Liver (tissue), 9 donors: ENCODE data around the gene LSG1. TPM values are rescaled to one million over a fixed set of nuclear protein-coding genes. Genes with fewer than 3 reads are reported as not detected.

ENCODE experiments used
- DNase-seq: peaks from one replicate; pipeline ENCODE4 v3.0.0-alpha.2; 2017; ENCODE audit warnings: low spot score
- H3K27ac ChIP-seq, 2 donors: one replicate each; pipeline ENCODE4 v1.7.0; 2013; ENCODE audit warnings: inconsistent platforms in 2 of 2, low read length in 2 of 2, control low read depth in 1 of 2, low read depth in 1 of 2, mild to moderate bottlenecking in 1 of 2
- H3K27me3 ChIP-seq, 4 donors: one replicate each; pipeline versions ENCODE4 v1.6.1 to v1.7.0; 2013; ENCODE audit warnings: low read length in 3 of 4, inconsistent platforms in 1 of 4, mild to moderate bottlenecking in 1 of 4, moderate library complexity in 1 of 4; ENCODE audit not compliant: control insufficient read depth in 4 of 4, insufficient read depth in 4 of 4
- H3K36me3 ChIP-seq, 4 donors: one replicate each; pipeline versions ENCODE4 v1.6.1 to v1.7.0; 2013; ENCODE audit warnings: low read length in 3 of 4, mild to moderate bottlenecking in 3 of 4, low read depth in 1 of 4, moderate library complexity in 1 of 4; ENCODE audit not compliant: control insufficient read depth in 4 of 4, insufficient read depth in 3 of 4
- H3K4me1 ChIP-seq, 4 donors: one replicate each; pipeline versions ENCODE4 v1.6.1 to v1.7.0; 2013; ENCODE audit warnings: low read length in 3 of 4, mild to moderate bottlenecking in 3 of 4, moderate library complexity in 1 of 4; ENCODE audit not compliant: control insufficient read depth in 4 of 4, insufficient read depth in 4 of 4
- H3K4me3 ChIP-seq, 3 donors: one replicate each; pipeline versions ENCODE4 v1.6.1 to v1.7.0; 2013; ENCODE audit warnings: low read length in 3 of 3, control low read depth in 1 of 3, low read depth in 1 of 3, mild to moderate bottlenecking in 1 of 3
- H3K9ac ChIP-seq, 2 donors: one replicate each; pipeline ENCODE4 v1.7.0; 2013; ENCODE audit warnings: low read length in 2 of 2, mild to moderate bottlenecking in 2 of 2, moderate library complexity in 2 of 2, control low read depth in 1 of 2, low read depth in 1 of 2
- H3K9me3 ChIP-seq, 4 donors: one replicate each; pipeline versions ENCODE4 v1.6.1 to v1.7.0; 2013; ENCODE audit warnings: low read length in 3 of 4; ENCODE audit not compliant: control insufficient read depth in 4 of 4
- EGR1 ChIP-seq, 2 donors: IDR thresholded peaks; 2 replicates each; pipeline ENCODE4 v1.6.1; 2016 to 2018; ENCODE audit warnings: antibody characterized with exemption in 2 of 2, low read depth in 2 of 2
- FOXA1 ChIP-seq: IDR thresholded peaks from 2 replicates; pipeline ENCODE4 v1.6.1; 2016; ENCODE audit warnings: antibody characterized with exemption
- FOXA2 ChIP-seq: IDR thresholded peaks from 2 replicates; pipeline ENCODE4 v1.6.1; 2016; ENCODE audit warnings: antibody characterized with exemption
- GABPA ChIP-seq, 2 donors: IDR thresholded peaks in 1 of 2; conservative IDR thresholded peaks in 1 of 2; 2 replicates each; pipeline ENCODE4 v1.6.1; 2016; ENCODE audit warnings: antibody characterized with exemption in 2 of 2, mild to moderate bottlenecking in 1 of 2, moderate library complexity in 1 of 2
- HNF4A ChIP-seq, 2 donors: conservative IDR thresholded peaks; 2 replicates each; pipeline ENCODE4 v1.6.1; 2016; ENCODE audit warnings: antibody characterized with exemption in 2 of 2, mild to moderate bottlenecking in 2 of 2
- HNF4G ChIP-seq: IDR thresholded peaks from 2 replicates; pipeline ENCODE4 v1.6.1; 2016; ENCODE audit warnings: antibody characterized with exemption
- NR2F2 ChIP-seq: IDR thresholded peaks from 2 replicates; pipeline ENCODE4 v1.6.1; 2016; ENCODE audit warnings: antibody characterized with exemption
- RAD21 ChIP-seq, 2 donors: IDR thresholded peaks; 2 replicates each; pipeline ENCODE4 v1.6.1; 2016; ENCODE audit warnings: antibody characterized with exemption in 2 of 2, mild to moderate bottlenecking in 2 of 2
- RXRA ChIP-seq, 2 donors: IDR thresholded peaks; 2 replicates each; pipeline ENCODE4 v1.6.1; 2017 to 2018; ENCODE audit warnings: antibody characterized with exemption in 2 of 2, mild to moderate bottlenecking in 1 of 2
- SP1 ChIP-seq: IDR thresholded peaks from 2 replicates; pipeline ENCODE4 v1.6.1; 2018; ENCODE audit warnings: antibody characterized with exemption, mild to moderate bottlenecking
- TAF1 ChIP-seq: conservative IDR thresholded peaks from 2 replicates; pipeline ENCODE4 v1.6.1; 2016; ENCODE audit warnings: antibody characterized with exemption, mild to moderate bottlenecking
- YY1 ChIP-seq: IDR thresholded peaks from 2 replicates; pipeline ENCODE4 v1.6.1; 2016; ENCODE audit warnings: antibody characterized with exemption, mild to moderate bottlenecking
- WGBS: extraction: QIAGEN DNeasy Blood & Tissue Kit; methylation state at CpG from one replicate; pipeline ENCODE4 v1.1.7; 2013; 5-methylcytosine and 5-hydroxymethylcytosine counted together
- polyA plus RNA-seq, 2 donors: library from polyadenylated mRNA; stranded (reverse) in 1 of 2; unstranded in 1 of 2; fragments of 200-250 nt in 1 of 2; fragments of >200 nt in 1 of 2; fragmentation: Nextera tagmentation in 1 of 2; extraction: Ambion mirVana in 1 of 2; gene quantifications; one replicate each; pipeline versions ENCODE4 v1.2.1 to v1.2.3, GENCODE V29; 2013 to 2015
- total RNA-seq, 2 donors: library from RNA; depleted of rRNA; stranded (reverse); fragments of >200 nt; gene quantifications; one replicate each; pipeline ENCODE4 v1.2.3, GENCODE V29; 2014
- TF ChIP-seq, protein P1 (sequence below): IDR thresholded peaks from 2 replicates; pipeline ENCODE4 v1.6.1; 2016; ENCODE audit warnings: antibody characterized with exemption
- TF ChIP-seq, protein P2 (sequence below): IDR thresholded peaks from 2 replicates; pipeline ENCODE4 v1.6.1; 2016; ENCODE audit warnings: antibody characterized with exemption
- TF ChIP-seq, protein P3 (sequence below): IDR thresholded peaks from 2 replicates; pipeline ENCODE4 v1.6.1; 2016; ENCODE audit warnings: antibody characterized with exemption
- TF ChIP-seq, protein P4 (sequence below): IDR thresholded peaks from 2 replicates; pipeline ENCODE4 v1.6.1; 2016; ENCODE audit warnings: antibody characterized with exemption, mild to moderate bottlenecking
- donor health status: healthy.
- donor health status: healthy.
- donor health status: healthy.
- donor health status: healthy.
- donor health status: healthy.

The LSG1 gene
- total and polyA plus RNA-seq, 4 donors, result 13.6 to 38.5 (median 22.1) TPM

DNA sequence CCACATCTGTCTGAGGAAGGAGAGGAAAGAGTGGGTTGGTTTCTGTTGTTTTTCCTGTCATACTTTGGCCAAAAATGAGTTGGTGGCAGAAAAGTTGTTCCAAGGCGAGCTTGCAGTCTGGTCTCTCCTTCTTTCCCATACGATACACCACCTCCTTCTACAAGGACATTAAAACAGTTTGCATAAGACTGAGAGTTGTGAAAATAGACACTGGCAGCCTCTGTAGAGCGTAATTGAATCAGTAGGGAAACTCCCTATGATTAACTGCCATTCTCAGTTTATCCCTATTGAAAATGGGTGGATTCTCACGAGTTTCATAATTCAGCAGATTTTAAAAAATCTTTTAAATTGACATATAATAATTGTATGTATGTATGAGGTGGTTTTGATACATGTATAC is 3.7 kb upstream of the LSG1 start:
- Histone ChIP-seq H3K4me3 (no peak overlapping the region), H3K4me1 (peaks cover 6 to 19% (median 17%) of the 10 kb centered on the region in 4 donors), H3K27me3 (no peaks in the 10 kb centered on the region), H3K9me3 (no peaks in the 10 kb centered on the region), H3K36me3 (no peaks in the 10 kb centered on the region), H3K27ac (no peak overlapping the region), H3K9ac (no peak overlapping the region)
- DNase-seq, result no peak
- WGBS, result 56% methylated on average over 4 of the region's 4 CpGs
- no peak for TF ChIP-seq SP1
- no peak for TF ChIP-seq HNF4G
- no peak for TF ChIP-seq RXRA (IDR thresholded peaks at IDR 0.05)
- TF ChIP-seq NR2F2, result no peak
- no peak for TF ChIP-seq EGR1 (IDR thresholded peaks at IDR 0.05; ENCODE audit: low read depth in 2 of 2)
- TF ChIP-seq HNF4A (conservative IDR thresholded peaks at IDR 0.05), result no peak

DNA sequence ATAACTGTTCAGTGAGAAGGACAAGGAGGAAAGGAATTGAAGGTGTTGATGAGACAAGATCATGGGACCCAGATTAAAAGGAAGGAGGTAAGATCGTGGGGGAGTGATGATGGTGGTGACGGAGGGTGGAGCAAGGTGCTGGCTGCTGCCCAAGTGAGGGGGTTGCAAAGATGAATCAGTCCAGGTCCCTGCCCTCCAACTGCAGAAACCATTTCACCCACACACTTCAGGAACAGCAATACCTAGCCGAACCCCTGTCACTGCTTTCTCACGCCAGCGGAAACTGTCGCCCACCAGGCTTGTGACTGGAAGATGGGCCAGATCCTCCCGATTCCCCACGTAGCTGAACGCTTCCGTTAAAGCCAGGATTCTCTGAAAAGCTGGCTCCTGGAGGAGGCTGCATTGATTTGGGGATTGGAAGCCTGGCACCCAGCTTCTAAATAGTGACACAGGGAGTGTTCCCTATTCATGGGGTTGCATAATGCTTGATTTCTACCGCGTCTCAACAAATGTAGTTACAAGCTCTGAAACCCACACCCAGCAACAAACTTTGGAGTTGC is 3.2 kb upstream of the LSG1 start:
- DNase-seq, result no peak
- no peaks in the 10 kb centered on the region for H3K27me3 ChIP-seq
- no peaks in the 10 kb centered on the region for H3K9me3 ChIP-seq
- no peaks in the 10 kb centered on the region for H3K36me3 ChIP-seq
- no peak overlapping the region for H3K27ac ChIP-seq
- WGBS, result 49% methylated on average over 12 of the region's 12 CpGs
- H3K4me1 ChIP-seq, result peaks cover 7 to 24% (median 21%) of the 10 kb centered on the region in 4 donors
- TF ChIP-seq HNF4A (conservative IDR thresholded peaks at IDR 0.05), result no peak
- TF ChIP-seq, protein P1, sequence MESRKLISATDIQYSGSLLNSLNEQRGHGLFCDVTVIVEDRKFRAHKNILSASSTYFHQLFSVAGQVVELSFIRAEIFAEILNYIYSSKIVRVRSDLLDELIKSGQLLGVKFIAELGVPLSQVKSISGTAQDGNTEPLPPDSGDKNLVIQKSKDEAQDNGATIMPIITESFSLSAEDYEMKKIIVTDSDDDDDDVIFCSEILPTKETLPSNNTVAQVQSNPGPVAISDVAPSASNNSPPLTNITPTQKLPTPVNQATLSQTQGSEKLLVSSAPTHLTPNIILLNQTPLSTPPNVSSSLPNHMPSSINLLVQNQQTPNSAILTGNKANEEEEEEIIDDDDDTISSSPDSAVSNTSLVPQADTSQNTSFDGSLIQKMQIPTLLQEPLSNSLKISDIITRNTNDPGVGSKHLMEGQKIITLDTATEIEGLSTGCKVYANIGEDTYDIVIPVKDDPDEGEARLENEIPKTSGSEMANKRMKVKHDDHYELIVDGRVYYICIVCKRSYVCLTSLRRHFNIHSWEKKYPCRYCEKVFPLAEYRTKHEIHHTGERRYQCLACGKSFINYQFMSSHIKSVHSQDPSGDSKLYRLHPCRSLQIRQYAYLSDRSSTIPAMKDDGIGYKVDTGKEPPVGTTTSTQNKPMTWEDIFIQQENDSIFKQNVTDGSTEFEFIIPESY, result no peak
- H3K4me3 ChIP-seq, result no peak overlapping the region
- H3K9ac ChIP-seq, result no peak overlapping the region

DNA sequence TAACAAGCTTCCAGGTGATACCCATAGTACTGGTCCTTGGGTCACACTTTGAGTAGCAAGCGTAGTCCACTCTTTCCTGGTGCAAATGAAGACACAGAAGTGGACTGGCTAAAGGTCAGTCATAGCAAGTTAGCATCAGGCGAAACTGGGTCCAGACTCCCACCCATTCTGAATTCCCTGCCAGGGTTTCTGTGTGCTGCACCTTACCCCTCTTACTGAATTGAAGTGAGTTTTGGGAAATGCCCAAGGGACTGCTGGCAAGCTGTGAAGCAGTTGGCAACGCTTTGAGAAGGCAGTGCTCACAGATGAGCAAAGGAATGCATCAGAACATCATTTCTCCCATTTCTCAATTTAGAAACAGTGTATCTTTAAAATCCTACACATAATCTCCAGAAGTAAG is 1.8 kb upstream of the LSG1 start:
- TF ChIP-seq HNF4G, result peak; percentile 8
- TF ChIP-seq HNF4A (conservative IDR thresholded peaks at IDR 0.05), result peak in 1 of 2 donors; percentile 17
- no peak for TF ChIP-seq SP1
- TF ChIP-seq NR2F2, result no peak
- TF ChIP-seq YY1, result no peak
- TF ChIP-seq RAD21 (IDR thresholded peaks at IDR 0.05), result no peak
- TF ChIP-seq EGR1 (IDR thresholded peaks at IDR 0.05; ENCODE audit: low read depth in 2 of 2), result no peak
- TF ChIP-seq GABPA (IDR thresholded peaks at IDR 0.05 in 1 of 2, conservative IDR thresholded peaks at IDR 0.05 in 1 of 2), result no peak
- no peak for TF ChIP-seq FOXA2
- WGBS, result 40% methylated on average over 3 of the region's 3 CpGs

DNA sequence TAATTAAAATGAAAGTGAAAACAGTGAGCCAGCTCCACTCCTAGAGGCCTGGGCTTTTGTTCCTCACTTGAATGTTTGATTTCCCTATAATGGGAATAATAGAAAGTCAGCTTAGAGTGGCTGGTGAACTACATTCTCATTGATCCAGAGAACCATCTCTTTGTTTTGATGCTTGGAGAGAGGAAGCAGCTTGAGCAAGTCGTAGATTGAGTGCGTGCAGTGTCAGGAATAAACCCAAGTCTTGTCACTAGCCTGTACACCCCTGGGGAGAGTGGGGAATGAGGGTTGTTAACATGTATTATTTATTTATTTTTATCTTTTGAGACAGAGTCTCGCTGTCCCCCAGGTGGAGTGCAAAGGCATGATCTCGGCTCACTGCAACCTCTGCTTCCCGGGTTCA is 885 bp upstream of the LSG1 start:
- TF ChIP-seq NR2F2 (no peak), TAF1 (no peak), FOXA1 (no peak), FOXA2 (no peak), HNF4G (no peak)
- TF ChIP-seq, protein P2, sequence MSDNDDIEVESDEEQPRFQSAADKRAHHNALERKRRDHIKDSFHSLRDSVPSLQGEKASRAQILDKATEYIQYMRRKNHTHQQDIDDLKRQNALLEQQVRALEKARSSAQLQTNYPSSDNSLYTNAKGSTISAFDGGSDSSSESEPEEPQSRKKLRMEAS, result no peak
- TF ChIP-seq, protein P3, sequence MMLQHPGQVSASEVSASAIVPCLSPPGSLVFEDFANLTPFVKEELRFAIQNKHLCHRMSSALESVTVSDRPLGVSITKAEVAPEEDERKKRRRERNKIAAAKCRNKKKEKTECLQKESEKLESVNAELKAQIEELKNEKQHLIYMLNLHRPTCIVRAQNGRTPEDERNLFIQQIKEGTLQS, result no peak
- TF ChIP-seq, protein P4, sequence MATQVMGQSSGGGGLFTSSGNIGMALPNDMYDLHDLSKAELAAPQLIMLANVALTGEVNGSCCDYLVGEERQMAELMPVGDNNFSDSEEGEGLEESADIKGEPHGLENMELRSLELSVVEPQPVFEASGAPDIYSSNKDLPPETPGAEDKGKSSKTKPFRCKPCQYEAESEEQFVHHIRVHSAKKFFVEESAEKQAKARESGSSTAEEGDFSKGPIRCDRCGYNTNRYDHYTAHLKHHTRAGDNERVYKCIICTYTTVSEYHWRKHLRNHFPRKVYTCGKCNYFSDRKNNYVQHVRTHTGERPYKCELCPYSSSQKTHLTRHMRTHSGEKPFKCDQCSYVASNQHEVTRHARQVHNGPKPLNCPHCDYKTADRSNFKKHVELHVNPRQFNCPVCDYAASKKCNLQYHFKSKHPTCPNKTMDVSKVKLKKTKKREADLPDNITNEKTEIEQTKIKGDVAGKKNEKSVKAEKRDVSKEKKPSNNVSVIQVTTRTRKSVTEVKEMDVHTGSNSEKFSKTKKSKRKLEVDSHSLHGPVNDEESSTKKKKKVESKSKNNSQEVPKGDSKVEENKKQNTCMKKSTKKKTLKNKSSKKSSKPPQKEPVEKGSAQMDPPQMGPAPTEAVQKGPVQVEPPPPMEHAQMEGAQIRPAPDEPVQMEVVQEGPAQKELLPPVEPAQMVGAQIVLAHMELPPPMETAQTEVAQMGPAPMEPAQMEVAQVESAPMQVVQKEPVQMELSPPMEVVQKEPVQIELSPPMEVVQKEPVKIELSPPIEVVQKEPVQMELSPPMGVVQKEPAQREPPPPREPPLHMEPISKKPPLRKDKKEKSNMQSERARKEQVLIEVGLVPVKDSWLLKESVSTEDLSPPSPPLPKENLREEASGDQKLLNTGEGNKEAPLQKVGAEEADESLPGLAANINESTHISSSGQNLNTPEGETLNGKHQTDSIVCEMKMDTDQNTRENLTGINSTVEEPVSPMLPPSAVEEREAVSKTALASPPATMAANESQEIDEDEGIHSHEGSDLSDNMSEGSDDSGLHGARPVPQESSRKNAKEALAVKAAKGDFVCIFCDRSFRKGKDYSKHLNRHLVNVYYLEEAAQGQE, result no peak

More for the DNA sequence above, 1.8 kb upstream of the LSG1 start:
- Histone ChIP-seq H3K9ac (no peak overlapping the region), H3K9me3 (no peaks in the 10 kb centered on the region), H3K4me3 (no peak overlapping the region), H3K4me1 (peaks cover 7 to 27% (median 22%) of the 10 kb centered on the region in 4 donors), H3K36me3 (peaks cover 0 to 7% (median 4%) of the 10 kb centered on the region in 4 donors), H3K27ac (no peak overlapping the region), H3K27me3 (no peaks in the 10 kb centered on the region)
- no peak for DNase-seq

More for the DNA sequence above, 885 bp upstream of the LSG1 start:
- Histone ChIP-seq H3K36me3 (peaks cover 0 to 14% (median 6%) of the 10 kb centered on the region in 4 donors), H3K4me1 (peaks cover 7 to 27% (median 22%) of the 10 kb centered on the region in 4 donors), H3K27ac (peak overlapping the region; percentile 77 to 78), H3K4me3 (peak overlapping the region; percentile 74 to 100 (median 91)), H3K27me3 (no peaks in the 10 kb centered on the region), H3K9me3 (no peaks in the 10 kb centered on the region), H3K9ac (peak overlapping the region; percentile 67 to 96)
- DNase-seq, result no peak
- 52% methylated on average over 5 of the region's 5 CpGs for WGBS
